Lower lobe of right lung (tissue), 2 donors: Measurements from ENCODE around the gene SPDYE4. TPM values are rescaled to one million over a fixed set of nuclear protein-coding genes. Genes with fewer than 3 reads are reported as not detected.

Source experiments
- ATAC-seq, 2 donors: fragments of 200-7000 bp; cut with Tn5 transposase; one replicate each; pipeline ENCODE4 v1.9.1; 2020 to 2022; ENCODE audit warnings: mild to moderate bottlenecking in 2 of 2, moderate library complexity in 2 of 2
- DNase-seq: peaks from one replicate; pipeline ENCODE4 v3.0.0-alpha.2; 2020
- H3K27ac ChIP-seq: fragments of 200-600 bp; one replicate; pipeline ENCODE4 v1.8.0; 2022
- H3K27me3 ChIP-seq: fragments of 200-600 bp; one replicate; pipeline ENCODE4 v1.8.0; 2022; ENCODE audit warnings: low read depth
- H3K36me3 ChIP-seq: fragments of 200-600 bp; one replicate; pipeline ENCODE4 v1.8.0; 2022; ENCODE audit warnings: mild to moderate bottlenecking
- H3K4me1 ChIP-seq: fragments of 200-600 bp; one replicate; pipeline ENCODE4 v1.8.0; 2022
- H3K4me3 ChIP-seq: fragments of 200-600 bp; one replicate; pipeline ENCODE4 v1.8.0; 2022; ENCODE audit warnings: mild to moderate bottlenecking
- H3K9me3 ChIP-seq: fragments of 200-600 bp; one replicate; pipeline ENCODE4 v1.8.0; 2022
- CTCF ChIP-seq: fragments of 200-600 bp; IDR thresholded peaks from one replicate; pipeline ENCODE4 v1.8.0; 2022; ENCODE audit warnings: antibody characterized with exemption, mild to moderate bottlenecking
- intact Hi-C: fragments of 100-400 bp; cut with DNase I; formaldehyde crosslinking; loops from one replicate; pipeline ENCODE4 v1.11.0; 2022
- total RNA-seq: library from RNA; stranded (reverse); fragmentation: NEBNext Ultra II Directional; extraction: Animal tissue kit (Norgen Biotek cat#: 25700); gene quantifications from one replicate; pipeline ENCODE4 v1.2.1, GENCODE V29; 2021
- donor health status: DM: no; HTN: yes; CAD: no; lungs with severe emphysema.

Gene SPDYE4
- total RNA-seq, 1 donor from 2014 or later: not detected

- intact Hi-C loops: no loop called here
- H3K27me3 ChIP-seq: peaks cover 5% of the 10 kb centered on the region
- H3K9me3 ChIP-seq: no peaks in the 10 kb centered on the region
- TF ChIP-seq CTCF: no peak
- no peaks in the 10 kb centered on the region for H3K36me3 ChIP-seq
- no peak for DNase-seq
- no peak overlapping the region for H3K4me3 ChIP-seq
- H3K27ac ChIP-seq: no peak overlapping the region
- no peak for ATAC-seq
- no peaks in the 10 kb centered on the region for H3K4me1 ChIP-seq
Observed at GRCh38 chr17:8736796-8737195, 21.6 kb downstream of the SPDYE4 start.

GRCh38 chr17:8736362-8736761, 22.0 kb downstream of the SPDYE4 start:
- intact Hi-C loops: no loop called here
- H3K27ac ChIP-seq: no peak overlapping the region
- no peak overlapping the region for H3K4me3 ChIP-seq
- H3K4me1 ChIP-seq: no peaks in the 10 kb centered on the region
- peaks cover 5% of the 10 kb centered on the region for H3K27me3 ChIP-seq
- no peak for TF ChIP-seq CTCF
- ATAC-seq: no peak
- DNase-seq: no peak
- H3K36me3 ChIP-seq: no peaks in the 10 kb centered on the region
- no peaks in the 10 kb centered on the region for H3K9me3 ChIP-seq

- H3K27me3 ChIP-seq: peaks cover 5% of the 10 kb centered on the region
- H3K4me3 ChIP-seq: no peak overlapping the region
- H3K9me3 ChIP-seq: no peaks in the 10 kb centered on the region
- no peaks in the 10 kb centered on the region for H3K4me1 ChIP-seq
- intact Hi-C loops: no loop called here
- no peak overlapping the region for H3K27ac ChIP-seq
- no peak for TF ChIP-seq CTCF
- ATAC-seq (no peak), DNase-seq (no peak)
- H3K36me3 ChIP-seq: no peaks in the 10 kb centered on the region
Observed at GRCh38 chr17:8735336-8735939, 22.9 kb downstream of the SPDYE4 start.

GRCh38 chr17:8734876-8735275, 23.5 kb downstream of the SPDYE4 start:
- no peak overlapping the region for H3K27ac ChIP-seq
- no peak for TF ChIP-seq CTCF
- H3K4me1 ChIP-seq: no peaks in the 10 kb centered on the region
- H3K27me3 ChIP-seq: peaks cover 5% of the 10 kb centered on the region
- intact Hi-C loops: no loop called here
- no peak overlapping the region for H3K4me3 ChIP-seq
- no peaks in the 10 kb centered on the region for H3K9me3 ChIP-seq
- no peak for ATAC-seq
- no peaks in the 10 kb centered on the region for H3K36me3 ChIP-seq
- DNase-seq: no peak

GRCh38 chr17:8732406-8733085, 25.8 kb downstream of the SPDYE4 start:
- DNase-seq (no peak), ATAC-seq (no peak)
- H3K27ac ChIP-seq: peak overlapping the region; percentile 18
- intact Hi-C loops: no loop called here
- no peak overlapping the region for H3K4me3 ChIP-seq
- TF ChIP-seq CTCF: no peak
- no peaks in the 10 kb centered on the region for H3K4me1 ChIP-seq
- H3K36me3 ChIP-seq: no peaks in the 10 kb centered on the region
- H3K27me3 ChIP-seq: peaks cover under 1% of the 10 kb centered on the region
- no peaks in the 10 kb centered on the region for H3K9me3 ChIP-seq
